ENCODE data around the gene GLRA1. TPM values are rescaled to one million over a fixed set of nuclear protein-coding genes. Genes with fewer than 3 reads are reported as not detected.

GLRA1 gene
- polyA plus RNA-seq, 2 donors = not detected

DNA sequence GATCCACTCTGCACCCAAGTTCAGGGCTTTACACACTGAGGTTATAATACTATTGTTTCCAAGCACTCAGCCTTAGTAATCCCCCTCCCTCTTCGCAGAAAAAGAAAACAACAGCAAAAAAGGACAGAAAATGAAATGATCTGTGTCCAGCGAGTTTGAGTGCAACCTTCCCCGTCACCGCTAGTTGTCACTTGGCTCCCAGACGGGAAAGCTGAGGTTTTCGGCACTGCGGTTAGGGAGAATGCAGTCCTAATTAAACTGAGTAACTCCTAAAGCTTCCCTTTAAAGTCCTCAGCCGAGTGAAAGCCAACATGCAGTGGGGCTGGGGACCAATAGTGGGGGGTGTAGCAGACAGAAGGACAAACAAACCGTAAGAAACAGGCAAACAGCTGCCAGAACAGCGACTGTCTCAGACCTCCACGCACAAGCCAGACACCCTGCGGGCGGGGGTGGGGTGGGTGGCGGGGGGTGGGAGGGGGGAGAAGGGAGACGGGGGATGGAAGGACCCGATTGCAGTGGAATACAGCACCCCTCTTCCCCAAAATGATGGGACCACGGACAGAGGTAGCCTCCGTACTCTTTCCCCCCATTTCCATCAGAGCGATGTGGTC lies 680 bp downstream of the GLRA1 start:
- 10 to 15% methylated on average over 17 to 18 of the region's 19 CpGs for WGBS, 2 donors
- H3K36me3 ChIP-seq (ENCODE audit: control insufficient read depth in 2 of 2, insufficient read depth in 2 of 2, low read length in 1 of 2) = no peaks in the 10 kb centered on the region
- H3K27me3 ChIP-seq (ENCODE audit: control insufficient read depth in 1 of 2, insufficient read depth in 2 of 2, low read length in 2 of 2) = peaks cover 0 to 6% of the 10 kb centered on the region in 2 donors
- no peaks in the 10 kb centered on the region for H3K4me1 ChIP-seq (ENCODE audit: control insufficient read depth in 2 of 2, insufficient read depth in 2 of 2, low read length in 1 of 2)
- H3K9me3 ChIP-seq (ENCODE audit: control insufficient read depth in 2 of 2, insufficient read depth in 1 of 2, low read depth in 1 of 2, low read length in 1 of 2) = no peaks in the 10 kb centered on the region
- no peak overlapping the region for H3K4me3 ChIP-seq (ENCODE audit: low read depth in 1 of 2, low read length in 2 of 2)
- no peak overlapping the region for H3K27ac ChIP-seq (ENCODE audit: low read depth in 2 of 2, low read length in 1 of 2)

DNA sequence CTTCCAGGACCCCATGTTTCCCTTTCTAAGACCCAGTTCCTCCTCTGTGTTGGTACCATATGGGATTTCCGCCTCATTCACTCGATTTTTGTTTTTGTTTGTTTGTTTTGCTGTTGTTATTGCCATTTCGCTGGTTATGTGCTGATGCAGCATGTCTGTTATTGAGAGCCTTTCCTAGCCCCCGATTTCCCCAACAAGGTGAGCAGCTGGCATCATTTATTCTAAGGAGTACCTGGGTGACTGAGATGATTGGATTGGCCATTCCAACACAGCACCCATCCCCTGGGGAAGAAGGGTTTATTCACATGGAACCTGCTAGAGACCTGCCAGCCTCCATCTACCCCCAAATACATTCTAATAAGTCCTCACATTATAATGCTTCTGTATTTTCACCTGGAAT lies 2.7 kb downstream of the GLRA1 start:
- Histone ChIP-seq H3K4me1 (ENCODE audit: control insufficient read depth in 2 of 2, insufficient read depth in 2 of 2, low read length in 1 of 2) (no peaks in the 10 kb centered on the region), H3K27me3 (ENCODE audit: control insufficient read depth in 1 of 2, insufficient read depth in 2 of 2, low read length in 2 of 2) (peaks cover 0 to 6% of the 10 kb centered on the region in 2 donors), H3K4me3 (ENCODE audit: low read depth in 1 of 2, low read length in 2 of 2) (no peak overlapping the region), H3K9me3 (ENCODE audit: control insufficient read depth in 2 of 2, insufficient read depth in 1 of 2, low read depth in 1 of 2, low read length in 1 of 2) (no peaks in the 10 kb centered on the region), H3K27ac (ENCODE audit: low read depth in 2 of 2, low read length in 1 of 2) (no peak overlapping the region), H3K36me3 (ENCODE audit: control insufficient read depth in 2 of 2, insufficient read depth in 2 of 2, low read length in 1 of 2) (no peaks in the 10 kb centered on the region)
- WGBS, 2 donors = 60 to 75% methylated on average over 4 of the region's 4 CpGs

DNA sequence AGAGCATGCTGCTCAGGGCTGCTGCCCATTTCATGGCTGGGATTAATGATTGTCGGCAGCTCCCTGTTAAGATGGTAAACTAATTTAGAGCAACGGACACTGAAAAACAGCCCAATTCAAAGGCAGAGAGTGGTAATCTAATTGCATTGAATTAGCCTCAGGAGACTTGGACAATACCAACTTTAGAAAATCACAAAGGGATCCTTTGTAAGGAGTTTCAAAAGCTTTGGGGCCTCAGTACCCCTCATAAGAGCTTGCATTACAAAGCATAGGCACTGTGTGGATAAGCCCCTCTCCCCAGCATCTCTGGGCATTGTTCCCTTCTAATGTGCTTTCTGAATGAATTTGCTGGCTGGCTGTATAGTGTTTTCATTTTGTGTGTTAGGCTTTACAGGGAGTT lies 6.7 kb downstream of the GLRA1 start:
- WGBS, 2 donors = 60 to 72% methylated on average over 2 of the region's 2 CpGs
- Histone ChIP-seq H3K27me3 (ENCODE audit: control insufficient read depth in 1 of 2, insufficient read depth in 2 of 2, low read length in 2 of 2) (no peaks in the 10 kb centered on the region), H3K9me3 (ENCODE audit: control insufficient read depth in 2 of 2, insufficient read depth in 1 of 2, low read depth in 1 of 2, low read length in 1 of 2) (no peaks in the 10 kb centered on the region), H3K36me3 (ENCODE audit: control insufficient read depth in 2 of 2, insufficient read depth in 2 of 2, low read length in 1 of 2) (no peaks in the 10 kb centered on the region), H3K4me1 (ENCODE audit: control insufficient read depth in 2 of 2, insufficient read depth in 2 of 2, low read length in 1 of 2) (no peaks in the 10 kb centered on the region), H3K27ac (ENCODE audit: low read depth in 2 of 2, low read length in 1 of 2) (no peak overlapping the region), H3K4me3 (ENCODE audit: low read depth in 1 of 2, low read length in 2 of 2) (no peak overlapping the region)

DNA sequence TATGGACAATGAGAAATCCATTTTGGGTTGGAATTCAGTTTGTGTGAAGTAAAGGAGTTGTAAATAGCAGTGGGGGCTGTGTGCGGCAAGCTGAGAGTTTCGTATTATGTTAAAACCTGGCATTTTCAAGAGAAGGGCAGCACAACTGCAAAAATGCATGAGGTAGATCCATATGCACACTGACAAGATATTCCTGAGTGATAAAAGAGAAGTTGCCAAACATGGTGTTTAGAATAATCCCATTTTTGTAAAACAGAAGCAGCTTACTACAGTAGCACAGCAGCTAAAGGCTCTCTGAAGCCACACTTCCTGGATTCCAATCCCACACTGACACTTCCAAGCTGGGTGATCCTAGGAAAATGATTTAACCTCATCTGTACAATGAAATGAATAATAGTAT lies 11.2 kb downstream of the GLRA1 start:
- H3K4me1 ChIP-seq (ENCODE audit: control insufficient read depth in 2 of 2, insufficient read depth in 2 of 2, low read length in 1 of 2) = no peaks in the 10 kb centered on the region
- H3K9me3 ChIP-seq (ENCODE audit: control insufficient read depth in 2 of 2, insufficient read depth in 1 of 2, low read depth in 1 of 2, low read length in 1 of 2) = no peaks in the 10 kb centered on the region
- H3K27me3 ChIP-seq (ENCODE audit: control insufficient read depth in 1 of 2, insufficient read depth in 2 of 2, low read length in 2 of 2) = no peaks in the 10 kb centered on the region
- no peak overlapping the region for H3K4me3 ChIP-seq (ENCODE audit: low read depth in 1 of 2, low read length in 2 of 2)
- no peak overlapping the region for H3K27ac ChIP-seq (ENCODE audit: low read depth in 2 of 2, low read length in 1 of 2)
- no peaks in the 10 kb centered on the region for H3K36me3 ChIP-seq (ENCODE audit: control insufficient read depth in 2 of 2, insufficient read depth in 2 of 2, low read length in 1 of 2)
- 96% methylated on average over 2 of the region's 2 CpGs for WGBS, 2 donors

DNA sequence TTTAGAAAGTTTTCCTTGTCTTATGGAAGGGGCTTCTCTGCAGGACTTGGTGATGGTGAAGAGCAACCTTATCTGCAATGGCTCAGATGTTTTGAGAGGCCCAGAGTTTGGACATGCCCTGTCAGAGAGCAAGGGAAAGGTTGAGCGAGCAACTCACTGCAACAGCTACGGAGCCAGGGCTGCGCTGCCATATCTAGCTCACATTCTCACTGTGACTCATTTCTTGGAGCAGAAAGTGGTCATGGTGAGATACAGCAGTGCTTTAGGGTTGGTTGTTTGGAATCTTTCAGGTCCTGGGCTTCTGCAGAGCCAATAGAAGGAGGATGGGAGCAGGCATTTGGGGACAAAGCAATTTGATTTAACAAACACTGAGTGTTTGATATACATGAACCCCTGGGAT lies 12.3 kb downstream of the GLRA1 start:
- H3K9me3 ChIP-seq (ENCODE audit: control insufficient read depth in 2 of 2, insufficient read depth in 1 of 2, low read depth in 1 of 2, low read length in 1 of 2) = no peaks in the 10 kb centered on the region
- H3K4me1 ChIP-seq (ENCODE audit: control insufficient read depth in 2 of 2, insufficient read depth in 2 of 2, low read length in 1 of 2) = no peaks in the 10 kb centered on the region
- H3K27me3 ChIP-seq (ENCODE audit: control insufficient read depth in 1 of 2, insufficient read depth in 2 of 2, low read length in 2 of 2) = no peaks in the 10 kb centered on the region
- H3K36me3 ChIP-seq (ENCODE audit: control insufficient read depth in 2 of 2, insufficient read depth in 2 of 2, low read length in 1 of 2) = no peaks in the 10 kb centered on the region
- H3K27ac ChIP-seq (ENCODE audit: low read depth in 2 of 2, low read length in 1 of 2) = no peak overlapping the region
- WGBS, 2 donors = 69 to 77% methylated on average over 3 of the region's 3 CpGs
- H3K4me3 ChIP-seq (ENCODE audit: low read depth in 1 of 2, low read length in 2 of 2) = no peak overlapping the region

DNA sequence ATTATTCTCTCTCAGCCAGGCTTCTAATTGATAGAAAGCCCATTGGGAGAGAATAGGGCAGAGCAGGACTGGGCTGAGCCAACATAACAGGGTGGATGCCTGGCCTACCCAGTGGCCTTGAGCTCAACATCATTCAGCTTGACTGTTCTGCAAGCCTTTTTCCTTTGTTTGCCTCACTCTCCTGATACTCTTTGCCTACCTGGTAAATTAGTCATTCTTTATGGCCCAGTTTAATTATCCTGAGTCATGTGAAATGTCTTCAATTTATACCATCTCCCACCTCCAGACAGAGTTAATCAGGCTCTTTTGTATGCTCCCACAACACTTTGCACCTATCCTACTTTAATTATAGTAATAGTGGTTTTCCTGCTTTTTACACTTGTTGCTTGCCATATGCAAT lies 13.6 kb downstream of the GLRA1 start:
- no peaks in the 10 kb centered on the region for H3K27me3 ChIP-seq (ENCODE audit: control insufficient read depth in 1 of 2, insufficient read depth in 2 of 2, low read length in 2 of 2)
- no peaks in the 10 kb centered on the region for H3K36me3 ChIP-seq (ENCODE audit: control insufficient read depth in 2 of 2, insufficient read depth in 2 of 2, low read length in 1 of 2)
- H3K27ac ChIP-seq (ENCODE audit: low read depth in 2 of 2, low read length in 1 of 2) = no peak overlapping the region
- no peak overlapping the region for H3K4me3 ChIP-seq (ENCODE audit: low read depth in 1 of 2, low read length in 2 of 2)
- no peaks in the 10 kb centered on the region for H3K4me1 ChIP-seq (ENCODE audit: control insufficient read depth in 2 of 2, insufficient read depth in 2 of 2, low read length in 1 of 2)
- no peaks in the 10 kb centered on the region for H3K9me3 ChIP-seq (ENCODE audit: control insufficient read depth in 2 of 2, insufficient read depth in 1 of 2, low read depth in 1 of 2, low read length in 1 of 2)

DNA sequence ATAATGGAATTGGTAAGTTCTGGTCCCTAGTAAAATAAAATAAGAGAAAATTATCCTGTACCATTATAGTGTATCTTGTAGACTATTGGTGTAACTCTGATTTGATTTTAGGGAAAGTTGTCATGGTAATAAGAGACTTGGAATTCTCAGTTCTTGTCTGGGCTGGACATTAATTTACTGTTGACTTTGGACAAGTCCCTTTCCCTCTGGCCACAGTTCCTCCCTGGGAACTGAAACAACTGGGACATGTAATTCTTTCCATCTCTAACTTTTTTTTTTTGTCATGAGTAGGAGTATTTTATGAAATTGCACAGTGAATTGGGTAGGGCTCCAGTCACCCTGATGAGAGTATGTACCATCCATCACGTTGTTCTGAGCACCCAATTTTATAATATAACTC lies 15.0 kb downstream of the GLRA1 start:
- no peaks in the 10 kb centered on the region for H3K36me3 ChIP-seq (ENCODE audit: control insufficient read depth in 2 of 2, insufficient read depth in 2 of 2, low read length in 1 of 2)
- H3K9me3 ChIP-seq (ENCODE audit: control insufficient read depth in 2 of 2, insufficient read depth in 1 of 2, low read depth in 1 of 2, low read length in 1 of 2) = no peaks in the 10 kb centered on the region
- H3K4me1 ChIP-seq (ENCODE audit: control insufficient read depth in 2 of 2, insufficient read depth in 2 of 2, low read length in 1 of 2) = no peaks in the 10 kb centered on the region
- H3K4me3 ChIP-seq (ENCODE audit: low read depth in 1 of 2, low read length in 2 of 2) = no peak overlapping the region
- H3K27ac ChIP-seq (ENCODE audit: low read depth in 2 of 2, low read length in 1 of 2) = no peak overlapping the region
- 55 to 57% methylated on average over 1 of the region's 1 CpG for WGBS, 2 donors
- H3K27me3 ChIP-seq (ENCODE audit: control insufficient read depth in 1 of 2, insufficient read depth in 2 of 2, low read length in 2 of 2) = no peaks in the 10 kb centered on the region

DNA sequence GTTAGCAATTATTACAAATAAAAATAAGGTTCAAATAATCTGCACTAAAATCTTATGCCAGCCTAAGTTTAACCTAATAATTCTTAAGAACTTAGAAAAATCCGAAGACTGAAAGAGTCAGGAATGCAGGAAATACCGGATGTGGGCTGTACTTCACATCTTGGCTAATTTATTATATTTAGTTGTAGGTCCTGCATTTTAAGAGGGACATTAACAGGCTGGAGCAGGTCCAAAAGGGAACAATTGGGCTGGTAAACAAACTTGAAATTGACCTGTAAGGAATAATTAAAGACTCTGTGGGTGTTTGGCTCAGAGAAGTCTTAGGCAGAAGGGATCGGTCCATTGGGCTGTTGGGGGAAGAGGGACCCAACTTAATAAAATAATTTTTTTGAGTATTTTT lies 18.4 kb downstream of the GLRA1 start:
- Histone ChIP-seq H3K4me3 (ENCODE audit: low read depth in 1 of 2, low read length in 2 of 2) (no peak overlapping the region), H3K27ac (ENCODE audit: low read depth in 2 of 2, low read length in 1 of 2) (no peak overlapping the region), H3K9me3 (ENCODE audit: control insufficient read depth in 2 of 2, insufficient read depth in 1 of 2, low read depth in 1 of 2, low read length in 1 of 2) (no peaks in the 10 kb centered on the region), H3K36me3 (ENCODE audit: control insufficient read depth in 2 of 2, insufficient read depth in 2 of 2, low read length in 1 of 2) (no peaks in the 10 kb centered on the region), H3K4me1 (ENCODE audit: control insufficient read depth in 2 of 2, insufficient read depth in 2 of 2, low read length in 1 of 2) (no peaks in the 10 kb centered on the region), H3K27me3 (ENCODE audit: control insufficient read depth in 1 of 2, insufficient read depth in 2 of 2, low read length in 2 of 2) (no peaks in the 10 kb centered on the region)
- WGBS, 2 donors = 42 to 45% methylated on average over 3 of the region's 3 CpGs

DNA sequence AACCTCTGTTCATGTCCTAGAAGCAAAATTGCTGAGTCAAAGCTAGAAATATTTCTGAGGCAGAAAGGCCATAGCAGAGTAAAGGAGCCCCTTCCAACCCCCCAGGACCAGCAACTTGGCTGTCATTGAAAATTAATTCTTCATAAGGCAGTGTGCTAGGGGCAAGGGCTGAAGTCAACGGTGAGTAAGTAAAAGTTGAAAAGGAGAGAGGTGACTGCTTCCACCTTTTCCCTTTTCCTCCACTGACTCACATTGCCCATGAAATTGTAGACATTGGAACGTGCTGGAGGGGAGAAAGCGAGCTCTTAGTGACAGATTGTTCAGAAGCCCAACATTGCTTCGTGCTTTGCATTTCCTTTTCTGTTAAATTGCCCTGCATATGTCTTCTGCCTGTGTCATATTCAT lies 19.1 kb downstream of the GLRA1 start:
- WGBS, 2 donors = 46 to 49% methylated on average over 4 of the region's 4 CpGs
- Histone ChIP-seq H3K4me1 (ENCODE audit: control insufficient read depth in 2 of 2, insufficient read depth in 2 of 2, low read length in 1 of 2) (no peaks in the 10 kb centered on the region), H3K36me3 (ENCODE audit: control insufficient read depth in 2 of 2, insufficient read depth in 2 of 2, low read length in 1 of 2) (no peaks in the 10 kb centered on the region), H3K27ac (ENCODE audit: low read depth in 2 of 2, low read length in 1 of 2) (no peak overlapping the region), H3K9me3 (ENCODE audit: control insufficient read depth in 2 of 2, insufficient read depth in 1 of 2, low read depth in 1 of 2, low read length in 1 of 2) (no peaks in the 10 kb centered on the region), H3K4me3 (ENCODE audit: low read depth in 1 of 2, low read length in 2 of 2) (no peak overlapping the region), H3K27me3 (ENCODE audit: control insufficient read depth in 1 of 2, insufficient read depth in 2 of 2, low read length in 2 of 2) (no peaks in the 10 kb centered on the region)

DNA sequence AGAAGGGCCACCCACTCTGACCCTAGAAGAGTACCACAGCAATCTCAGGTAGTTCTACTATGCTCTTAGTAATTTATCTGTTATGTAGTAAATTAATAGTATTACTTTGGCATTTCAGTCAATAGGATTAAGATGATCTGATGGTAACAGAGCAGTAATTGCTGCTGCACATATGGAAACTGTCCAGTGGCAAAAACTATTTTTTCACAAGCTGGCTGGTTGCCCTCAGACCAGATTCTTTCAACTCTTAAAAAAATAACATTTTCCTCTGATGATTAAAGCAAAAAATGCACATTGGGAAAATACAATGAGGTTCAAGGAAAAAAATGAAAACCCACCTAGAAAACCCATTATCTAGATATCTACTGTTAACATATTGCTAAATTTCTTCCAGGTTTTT lies 19.7 kb downstream of the GLRA1 start:
- H3K36me3 ChIP-seq (ENCODE audit: control insufficient read depth in 2 of 2, insufficient read depth in 2 of 2, low read length in 1 of 2) = no peaks in the 10 kb centered on the region
- no peaks in the 10 kb centered on the region for H3K9me3 ChIP-seq (ENCODE audit: control insufficient read depth in 2 of 2, insufficient read depth in 1 of 2, low read depth in 1 of 2, low read length in 1 of 2)
- no peaks in the 10 kb centered on the region for H3K4me1 ChIP-seq (ENCODE audit: control insufficient read depth in 2 of 2, insufficient read depth in 2 of 2, low read length in 1 of 2)
- H3K27ac ChIP-seq (ENCODE audit: low read depth in 2 of 2, low read length in 1 of 2) = no peak overlapping the region
- H3K4me3 ChIP-seq (ENCODE audit: low read depth in 1 of 2, low read length in 2 of 2) = no peak overlapping the region
- no peaks in the 10 kb centered on the region for H3K27me3 ChIP-seq (ENCODE audit: control insufficient read depth in 1 of 2, insufficient read depth in 2 of 2, low read length in 2 of 2)
